Measurements from ENCODE around the gene JAK3. TPM values are rescaled to one million over a fixed set of nuclear protein-coding genes. Genes with fewer than 3 reads are reported as not detected.
A peak's percentile ranks its signal among the peaks of the same experiment; 100 is the strongest.

The JAK3 gene
- polyA plus RNA-seq, 3 donors: 13.8 to 44.6 (median 34.0) TPM

DNA sequence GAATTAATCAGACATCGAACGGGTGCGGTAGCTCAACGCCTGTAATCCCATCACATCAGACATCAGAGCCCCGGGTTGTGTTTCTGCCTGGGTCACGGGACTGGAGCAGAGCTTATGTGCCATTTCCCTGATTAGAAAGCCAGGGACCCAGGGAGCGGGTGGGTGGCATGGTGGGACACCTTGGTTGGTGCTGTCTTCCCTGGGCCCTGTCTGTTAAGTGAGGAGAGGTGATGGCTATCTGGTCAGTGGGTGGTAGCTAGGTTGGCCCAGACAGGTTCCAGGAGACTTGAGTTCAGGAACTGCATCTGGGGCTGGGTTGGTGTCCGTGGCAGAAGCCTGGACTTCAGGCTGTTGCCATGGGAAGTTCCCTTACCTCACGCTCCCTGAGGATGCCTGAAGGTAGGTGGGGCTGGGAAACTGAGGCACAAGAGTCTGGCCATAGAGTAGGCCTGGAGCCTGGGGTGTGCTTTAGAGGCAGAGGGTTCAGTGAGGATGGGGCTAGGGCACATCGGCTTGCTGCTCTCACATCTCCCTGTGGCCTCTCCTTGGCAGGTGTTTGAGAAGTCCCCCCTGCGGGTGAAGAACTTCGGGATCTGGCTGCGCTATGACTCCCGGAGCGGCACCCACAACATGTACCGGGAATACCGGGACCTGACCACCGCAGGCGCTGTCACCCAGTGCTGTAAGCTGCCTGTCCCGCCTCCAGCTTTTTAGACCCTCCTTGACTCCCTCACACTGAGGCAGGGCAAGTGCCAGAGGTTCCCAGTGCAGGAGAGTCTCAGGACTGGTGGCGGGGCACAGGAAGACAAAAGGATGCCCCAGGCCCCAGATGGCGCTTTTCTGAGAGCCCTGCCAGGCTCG lies 14.0 kb upstream of the JAK3 start:
- Mint-ChIP-seq H3K36me3 (peaks cover 34 to 47% of the 10 kb centered on the region in 2 donors), H3K9me3 (no peaks in the 10 kb centered on the region), H3K27me3 (ENCODE audit: low read depth in 3 of 3) (peaks cover 0 to 3% (median 1%) of the 10 kb centered on the region in 3 donors), H3K27ac (peak overlapping the region in 5 of 7 donors; percentile 20 to 89 (median 54)), H3K4me3 (peak overlapping the region; percentile 53 to 99), H3K4me1 (peaks cover 25% of the 10 kb centered on the region)
- peak overlapping the region in 1 of 2 donors; percentile 80 for H3K27ac ChIP-seq (ENCODE audit: low read depth in 1 of 2, low read length in 2 of 2)
- WGBS (ENCODE audit: insufficient coverage): 93% methylated on average over 17 of the region's 23 CpGs
- no peak for DNase-seq
- no peak overlapping the region for H3K9ac ChIP-seq (ENCODE audit: insufficient read depth, low read length, poor library complexity, severe bottlenecking)
- no peak overlapping the region for H3K4me2 ChIP-seq (replicated peaks; ENCODE audit: extremely low read depth, low read length, poor library complexity, severe bottlenecking)
- H3K4me1 ChIP-seq (ENCODE audit: control insufficient read depth in 1 of 2, insufficient read depth in 2 of 2, low read length in 2 of 2): peaks cover 17 to 21% of the 10 kb centered on the region in 2 donors
- H3K4me3 ChIP-seq (replicated peaks in 1 of 3; ENCODE audit: low read depth in 2 of 3, low read length in 3 of 3): no peak overlapping the region
- no peak overlapping the region for H2AFZ ChIP-seq (ENCODE audit: insufficient read depth, low read depth, low read length, poor library complexity, severe bottlenecking)
- peaks cover 28% of the 10 kb centered on the region for H3K79me2 ChIP-seq (ENCODE audit: insufficient read depth, low read length)
- H3K36me3 ChIP-seq (replicated peaks in 1 of 2; ENCODE audit: control insufficient read depth in 1 of 2, insufficient read depth in 2 of 2, low read length in 2 of 2): peaks cover 32 to 42% of the 10 kb centered on the region in 2 donors
- TF ChIP-seq, protein P1, sequence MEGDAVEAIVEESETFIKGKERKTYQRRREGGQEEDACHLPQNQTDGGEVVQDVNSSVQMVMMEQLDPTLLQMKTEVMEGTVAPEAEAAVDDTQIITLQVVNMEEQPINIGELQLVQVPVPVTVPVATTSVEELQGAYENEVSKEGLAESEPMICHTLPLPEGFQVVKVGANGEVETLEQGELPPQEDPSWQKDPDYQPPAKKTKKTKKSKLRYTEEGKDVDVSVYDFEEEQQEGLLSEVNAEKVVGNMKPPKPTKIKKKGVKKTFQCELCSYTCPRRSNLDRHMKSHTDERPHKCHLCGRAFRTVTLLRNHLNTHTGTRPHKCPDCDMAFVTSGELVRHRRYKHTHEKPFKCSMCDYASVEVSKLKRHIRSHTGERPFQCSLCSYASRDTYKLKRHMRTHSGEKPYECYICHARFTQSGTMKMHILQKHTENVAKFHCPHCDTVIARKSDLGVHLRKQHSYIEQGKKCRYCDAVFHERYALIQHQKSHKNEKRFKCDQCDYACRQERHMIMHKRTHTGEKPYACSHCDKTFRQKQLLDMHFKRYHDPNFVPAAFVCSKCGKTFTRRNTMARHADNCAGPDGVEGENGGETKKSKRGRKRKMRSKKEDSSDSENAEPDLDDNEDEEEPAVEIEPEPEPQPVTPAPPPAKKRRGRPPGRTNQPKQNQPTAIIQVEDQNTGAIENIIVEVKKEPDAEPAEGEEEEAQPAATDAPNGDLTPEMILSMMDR (IDR thresholded peaks at IDR 0.05): no peak
- intact Hi-C loops (cut with micrococcal nuclease): no loop called here
- H3K9me3 ChIP-seq (replicated peaks in 1 of 2; ENCODE audit: control insufficient read depth in 1 of 2, insufficient read depth in 1 of 2, low read length in 2 of 2): no peaks in the 10 kb centered on the region
- no peaks in the 10 kb centered on the region for H3K27me3 ChIP-seq (ENCODE audit: control insufficient read depth in 2 of 2, insufficient read depth in 2 of 2, low read length in 2 of 2)
- peaks cover 61% of the 10 kb centered on the region for H4K20me1 ChIP-seq (ENCODE audit: insufficient read depth, low read length)

DNA sequence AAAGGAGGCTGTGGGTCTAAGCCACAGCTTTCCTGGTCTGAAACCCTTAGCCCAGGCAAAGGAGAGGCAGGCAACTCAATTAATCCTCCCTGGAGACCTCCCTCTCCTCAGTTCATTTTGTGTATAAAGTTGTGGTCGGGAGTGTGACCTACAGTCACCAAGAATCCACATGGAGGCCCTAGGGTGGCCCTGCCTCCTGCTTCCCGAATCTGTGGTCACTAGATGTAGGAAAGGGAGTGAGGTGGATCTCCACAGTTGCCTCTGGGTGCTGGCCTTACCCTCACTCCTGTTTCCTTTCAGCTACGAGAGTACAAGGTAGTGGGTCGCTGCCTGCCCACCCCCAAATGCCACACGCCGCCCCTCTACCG lies 13.2 kb upstream of the JAK3 start:
- Histone ChIP-seq H3K79me2 (ENCODE audit: insufficient read depth, low read length) (peaks cover 28% of the 10 kb centered on the region), H3K4me3 (replicated peaks in 1 of 3; ENCODE audit: low read depth in 2 of 3, low read length in 3 of 3) (peak overlapping the region; percentile 93 to 99 (median 98)), H3K9me3 (replicated peaks in 1 of 2; ENCODE audit: control insufficient read depth in 1 of 2, insufficient read depth in 1 of 2, low read length in 2 of 2) (no peaks in the 10 kb centered on the region), H3K27ac (ENCODE audit: low read depth in 1 of 2, low read length in 2 of 2) (peak overlapping the region in 1 of 2 donors; percentile 80), H3K4me1 (ENCODE audit: control insufficient read depth in 1 of 2, insufficient read depth in 2 of 2, low read length in 2 of 2) (peaks cover 17 to 21% of the 10 kb centered on the region in 2 donors), H3K9ac (ENCODE audit: insufficient read depth, low read length, poor library complexity, severe bottlenecking) (peak overlapping the region; percentile 86), H3K27me3 (ENCODE audit: control insufficient read depth in 2 of 2, insufficient read depth in 2 of 2, low read length in 2 of 2) (no peaks in the 10 kb centered on the region), H2AFZ (ENCODE audit: insufficient read depth, low read depth, low read length, poor library complexity, severe bottlenecking) (no peak overlapping the region), H4K20me1 (ENCODE audit: insufficient read depth, low read length) (peaks cover 61% of the 10 kb centered on the region), H3K4me2 (replicated peaks; ENCODE audit: extremely low read depth, low read length, poor library complexity, severe bottlenecking) (peak overlapping the region; percentile 94), H3K36me3 (replicated peaks in 1 of 2; ENCODE audit: control insufficient read depth in 1 of 2, insufficient read depth in 2 of 2, low read length in 2 of 2) (peaks cover 32 to 42% of the 10 kb centered on the region in 2 donors)
- H3K4me3 Mint-ChIP-seq: peak overlapping the region; percentile 97 to 99
- intact Hi-C loops (cut with micrococcal nuclease): no loop called here
- H3K4me1 Mint-ChIP-seq: peaks cover 25% of the 10 kb centered on the region
- TF ChIP-seq, protein P1 (IDR thresholded peaks at IDR 0.05): no peak
- DNase-seq: no peak
- WGBS (ENCODE audit: insufficient coverage): no CpG with 5 or more reads among the region's 7 CpGs
- H3K27me3 Mint-ChIP-seq (ENCODE audit: low read depth in 3 of 3): peaks cover 0 to 3% (median 2%) of the 10 kb centered on the region in 3 donors
- peak overlapping the region in 6 of 7 donors; percentile 36 to 92 (median 71) for H3K27ac Mint-ChIP-seq
- H3K9me3 Mint-ChIP-seq: no peaks in the 10 kb centered on the region
- H3K36me3 Mint-ChIP-seq: peaks cover 34 to 47% of the 10 kb centered on the region in 2 donors
